ENCODE measurements around the gene MTRF1L.
"Not testable (repeated sequence)": the region's sequence is repeated elsewhere in the genome, so short reads cannot be mapped to it uniquely, and the experiment has no call there.

Gene MTRF1L

DNA sequence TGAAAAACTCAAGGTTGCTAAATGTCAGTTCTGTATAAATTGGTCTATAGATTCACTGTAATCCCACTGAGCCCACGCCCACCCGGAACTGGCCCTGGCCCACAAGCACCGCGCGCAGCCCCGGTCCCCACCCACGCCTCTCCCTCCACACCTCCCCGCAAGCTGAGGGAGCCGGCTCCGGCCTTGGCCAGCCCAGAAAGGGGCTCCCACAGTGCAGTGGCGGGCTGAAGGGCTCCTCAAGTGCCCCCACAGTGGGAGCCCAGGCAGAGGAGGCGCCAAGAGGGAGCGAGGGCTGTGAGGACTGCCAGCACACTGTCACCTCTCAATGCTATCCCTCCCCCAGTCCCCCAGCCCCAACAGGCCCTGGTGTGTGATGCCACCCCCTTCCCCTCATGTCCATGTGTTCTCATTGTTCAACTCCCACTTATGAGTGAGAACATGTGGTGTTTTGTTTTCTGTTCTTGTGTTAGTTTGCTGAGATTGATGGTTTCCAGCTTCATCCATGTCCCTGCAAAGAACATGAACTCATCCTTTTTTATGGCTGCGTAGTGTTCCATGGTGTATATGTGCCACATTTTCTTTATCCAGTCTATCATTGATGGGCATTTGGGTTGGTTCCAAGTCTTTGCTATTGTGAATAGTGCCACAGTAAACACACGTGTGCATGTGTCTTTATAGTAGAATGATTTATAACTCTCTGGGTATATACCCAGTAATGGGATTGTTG, 36.2 kb downstream of the MTRF1L start:
- DNase-seq, result not testable (repeated sequence)

DNA sequence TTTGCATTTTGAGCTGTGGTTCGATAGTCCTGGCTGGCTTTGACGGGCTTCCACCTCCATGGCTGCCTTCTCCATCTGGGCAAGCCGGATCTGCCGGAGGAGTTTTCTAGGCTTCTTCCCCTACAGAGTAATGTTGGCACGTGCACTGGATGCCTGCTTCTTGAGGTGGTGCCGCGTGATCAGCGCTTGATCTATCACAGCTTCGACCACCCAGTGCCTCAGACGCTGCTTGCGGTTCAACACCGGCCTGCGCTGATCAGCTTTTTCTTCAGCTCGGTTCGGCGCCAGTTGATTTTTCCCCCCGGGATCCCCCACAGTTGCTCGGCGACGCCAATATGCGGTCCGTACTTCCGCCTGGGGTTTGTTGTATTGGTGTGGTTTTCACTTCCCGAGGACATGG, 43.2 kb downstream of the MTRF1L start:
- no peak for DNase-seq

DNA sequence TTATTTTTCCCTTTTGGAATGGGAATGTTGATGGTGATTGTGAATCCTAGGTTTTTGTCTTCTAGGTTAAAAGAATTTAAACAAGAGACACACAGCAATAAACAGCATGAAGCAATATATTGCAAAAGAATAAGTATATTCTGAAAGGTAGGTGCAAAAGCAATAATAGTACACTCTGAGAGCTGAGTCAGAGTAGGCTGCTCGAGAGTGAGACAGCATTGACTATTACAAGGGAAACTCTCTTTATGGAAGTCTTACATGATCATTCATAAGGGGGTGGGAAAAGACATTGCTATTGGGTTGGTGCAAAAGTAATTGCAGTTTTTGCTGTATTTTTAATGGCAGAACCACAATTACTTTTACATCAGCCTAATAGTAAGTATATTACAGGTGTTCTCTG, 44.7 kb downstream of the MTRF1L start:
- DNase-seq, result no peak

DNA sequence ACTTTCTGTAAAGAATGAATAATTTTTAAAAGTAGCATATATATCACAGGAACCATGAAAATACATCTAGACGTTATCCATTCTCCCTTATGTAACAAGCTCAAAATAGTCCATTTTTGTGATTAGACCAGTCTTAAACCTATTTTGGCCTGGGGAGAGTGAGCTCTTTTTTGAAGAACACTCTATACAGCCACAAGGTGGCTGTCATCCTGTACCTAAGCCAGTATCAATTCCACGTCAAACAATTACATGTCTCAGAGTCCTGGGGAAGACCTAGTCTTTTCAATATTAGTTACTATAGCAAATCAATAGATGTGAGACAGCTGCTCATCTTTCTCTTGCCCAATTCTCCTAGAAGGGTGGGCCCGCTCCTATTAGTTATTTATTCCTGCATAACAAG, 48.1 kb downstream of the MTRF1L start:
- no peak for DNase-seq

DNA sequence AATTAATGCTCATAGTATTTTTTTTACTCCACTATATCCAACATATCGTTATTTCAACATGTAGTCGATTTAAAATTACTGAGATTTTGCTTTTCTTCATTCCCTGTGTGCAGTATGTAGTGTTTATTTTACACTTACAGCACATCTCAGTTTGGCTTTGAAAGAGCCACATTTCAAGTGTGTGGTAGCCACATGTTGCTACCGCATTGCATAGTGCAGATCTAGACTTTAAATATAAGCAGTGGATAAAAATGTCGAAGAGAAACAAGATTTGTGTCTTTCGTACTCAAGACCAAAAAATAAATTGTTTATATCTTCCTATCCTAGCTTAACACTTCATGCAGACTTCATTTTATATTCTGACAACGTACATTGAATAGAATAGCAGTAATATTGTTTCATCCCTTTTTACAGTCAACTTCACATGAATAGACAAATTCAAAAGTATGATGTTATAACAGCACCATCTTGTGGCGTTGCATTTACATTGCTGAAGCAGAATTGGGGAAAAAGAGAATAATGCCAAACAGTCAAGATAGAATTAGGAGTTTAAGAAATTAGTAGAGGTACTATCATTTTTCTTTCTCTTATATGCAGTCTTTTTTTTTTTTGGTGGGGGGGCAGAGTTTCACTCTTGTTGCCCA, 49.5 kb downstream of the MTRF1L start:
- no peak for DNase-seq

DNA sequence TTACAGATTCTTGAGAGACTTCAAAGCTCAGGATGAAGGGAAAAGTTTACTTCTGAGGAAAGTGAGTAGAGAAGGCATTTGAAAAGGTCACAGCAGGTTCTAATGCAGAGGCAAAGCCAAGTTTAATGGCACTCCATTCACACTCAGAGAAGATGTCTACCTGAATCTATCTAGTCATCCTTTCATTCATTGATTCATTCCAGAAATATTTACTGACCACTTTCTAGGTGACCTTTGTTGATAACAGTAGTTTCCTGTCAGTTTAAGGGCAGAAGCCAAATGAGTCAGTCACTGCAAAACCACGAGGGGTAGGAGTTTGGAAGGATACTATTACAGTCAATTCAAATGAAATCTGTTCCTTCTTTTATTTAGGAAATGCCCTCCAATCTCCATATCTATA, 50.5 kb downstream of the MTRF1L start:
- no peak for DNase-seq

DNA sequence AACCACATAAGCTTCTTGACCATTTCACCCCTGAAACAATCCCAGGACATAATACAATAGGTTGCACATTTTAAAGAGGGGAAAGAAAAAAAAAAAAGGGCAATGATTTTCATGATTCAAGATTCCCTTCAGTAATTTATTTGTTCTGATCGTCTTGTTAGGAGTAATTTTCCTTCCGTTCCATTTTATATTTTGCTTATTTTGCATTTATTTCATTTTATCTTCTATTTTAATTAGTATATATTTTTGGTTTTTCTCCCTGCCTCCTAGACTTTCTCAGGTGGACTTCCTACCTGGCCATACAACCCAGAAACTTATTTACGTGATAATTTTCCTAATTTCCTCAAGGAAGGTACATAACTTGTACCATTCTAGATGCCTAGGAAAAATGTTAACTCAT, 52.3 kb downstream of the MTRF1L start:
- DNase-seq, result no peak

DNA sequence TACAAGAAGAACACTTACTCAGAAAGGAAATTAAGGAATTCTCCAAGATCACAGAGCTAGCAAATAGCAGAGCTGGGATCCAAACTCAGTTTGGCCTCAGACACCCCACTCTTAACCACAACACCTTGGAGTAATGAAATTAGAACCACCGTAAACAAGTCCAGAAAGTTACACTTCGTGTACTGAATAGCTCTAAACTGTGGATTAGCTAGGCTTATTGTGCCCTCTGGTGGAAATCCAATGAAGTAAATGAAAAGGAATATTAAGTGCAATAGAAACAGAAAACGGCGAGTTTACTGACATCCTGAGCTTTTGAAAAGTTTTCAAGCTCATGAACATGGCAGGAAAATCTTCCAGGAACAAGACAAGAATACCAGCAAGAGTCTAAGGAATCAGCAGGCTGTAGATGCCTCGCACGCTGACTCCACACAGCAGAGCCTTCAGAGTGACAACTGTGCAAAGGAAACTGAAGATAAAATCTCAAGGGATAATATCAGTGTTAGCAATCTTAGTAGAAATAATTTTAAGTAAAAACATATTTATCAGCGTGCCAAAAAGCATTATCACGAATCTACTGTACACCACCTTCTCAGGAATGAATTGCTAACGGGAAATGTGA, 54.2 kb downstream of the MTRF1L start:
- DNase-seq, result no peak

DNA sequence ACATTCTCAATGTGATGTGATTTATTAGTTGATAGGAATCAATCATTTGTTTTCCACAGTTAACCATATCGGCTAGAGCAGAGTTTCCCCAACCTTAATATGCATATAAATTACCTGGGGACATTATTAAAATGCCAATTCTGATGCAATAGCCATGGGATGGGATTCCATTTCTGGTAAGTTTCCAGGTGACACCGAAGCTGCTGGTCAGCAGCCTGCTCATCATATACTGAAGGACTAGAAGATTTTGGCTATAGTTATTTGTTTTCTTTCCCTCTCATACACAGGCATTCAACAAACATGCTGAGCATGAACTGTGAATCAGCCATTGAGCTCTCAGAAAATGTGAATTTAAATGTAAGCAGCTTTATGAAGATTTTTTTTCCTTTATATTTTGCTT, 55.5 kb downstream of the MTRF1L start:
- no peak for DNase-seq

DNA sequence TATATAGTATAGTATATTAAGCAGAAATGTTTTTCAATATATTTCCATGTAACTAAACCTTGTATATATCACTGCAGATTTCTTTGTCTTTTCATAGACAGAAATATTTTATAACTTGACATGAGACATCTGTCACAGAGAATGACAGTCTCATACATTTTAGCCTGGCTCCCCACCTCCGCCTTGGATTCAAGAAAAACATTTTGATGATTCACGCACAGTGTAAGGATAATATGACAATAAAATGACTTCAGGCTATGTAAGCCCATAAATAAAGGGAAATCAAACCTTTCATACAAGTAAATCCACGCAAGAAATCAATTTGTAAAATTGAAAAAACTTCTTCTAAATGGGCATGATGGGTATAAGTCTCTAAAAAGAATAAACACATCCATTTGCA, 56.0 kb downstream of the MTRF1L start:
- DNase-seq, result no peak

DNA sequence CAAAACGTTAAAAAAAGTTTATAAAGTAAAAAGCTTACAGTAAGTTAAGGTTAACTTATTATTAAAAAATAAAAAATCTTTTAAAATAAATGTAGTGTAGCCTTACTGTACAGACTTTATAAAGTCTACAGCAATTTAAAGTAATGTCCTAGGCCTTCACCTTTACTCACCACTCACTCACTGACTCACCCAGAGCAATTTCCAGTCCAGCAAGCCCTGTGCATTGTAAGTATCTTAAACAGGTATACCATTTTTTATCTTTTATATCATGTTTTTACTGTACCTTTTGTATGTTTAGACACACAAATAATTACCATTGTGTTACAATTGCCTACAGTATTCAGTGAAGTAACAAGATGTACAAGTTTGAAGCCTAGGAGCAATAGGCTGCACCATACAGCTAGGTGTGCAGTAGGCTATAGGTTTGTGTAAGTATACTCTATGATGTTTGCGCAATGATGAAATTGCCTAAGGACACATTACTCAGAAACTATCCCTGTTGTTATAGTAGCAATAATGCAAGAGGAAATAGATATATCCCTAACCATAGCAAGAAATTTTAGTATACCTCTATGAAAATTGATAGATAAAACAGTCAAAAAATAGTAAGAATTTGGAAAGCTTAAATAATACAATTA, 59.1 kb downstream of the MTRF1L start:
- no peak for DNase-seq

DNA sequence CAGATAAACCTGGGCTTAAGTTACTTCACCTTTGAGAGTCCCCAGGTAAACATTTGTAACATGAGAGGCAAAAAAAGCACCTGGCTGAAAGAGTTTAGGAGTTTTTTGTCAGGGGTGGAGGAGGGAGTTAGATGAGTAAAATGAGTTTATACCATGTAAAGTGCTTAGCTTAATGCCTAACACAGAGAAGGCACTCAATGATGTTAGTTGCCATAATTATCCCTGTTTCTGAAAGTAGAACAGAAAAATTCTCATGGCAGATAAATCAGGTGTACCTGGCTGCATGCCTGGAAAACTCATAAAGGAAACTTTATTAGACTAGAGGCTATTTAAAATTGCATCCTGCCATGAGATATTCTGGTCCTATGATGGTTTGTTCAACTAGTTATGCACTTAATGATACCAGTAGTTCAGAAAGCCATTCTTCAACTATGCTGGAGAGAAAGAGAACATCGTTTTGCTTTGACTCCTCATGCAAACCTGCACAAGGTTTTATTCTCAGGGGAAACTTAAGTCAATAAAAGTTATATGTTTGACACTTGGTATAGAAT, 60.1 kb downstream of the MTRF1L start:
- no peak for DNase-seq

DNA sequence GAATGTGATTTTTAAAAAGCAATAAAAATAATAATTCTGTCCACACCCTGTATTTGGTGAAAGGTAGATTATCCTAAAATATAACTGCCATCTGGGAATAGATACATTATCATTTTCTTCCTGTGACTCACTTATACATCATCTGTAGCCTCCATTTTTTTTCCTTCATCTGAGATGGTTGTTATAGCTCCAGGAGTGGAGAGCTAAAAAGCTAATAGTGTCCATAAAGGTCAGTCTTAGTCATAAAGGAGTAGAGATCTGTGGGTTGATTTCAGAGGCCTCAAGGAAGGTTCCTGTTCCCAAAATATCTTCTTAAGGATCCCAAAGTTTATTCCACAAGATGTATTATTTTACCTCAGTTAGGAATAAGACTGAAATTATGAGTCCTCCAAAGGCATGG, 60.8 kb downstream of the MTRF1L start:
- no peak for DNase-seq
